ENCODE data around the gene PHOSPHO1.
"Not testable (repeated sequence)": the region's sequence is repeated elsewhere in the genome, so short reads cannot be mapped to it uniquely, and the experiment has no call there.

The PHOSPHO1 gene

GRCh38 chr17:49191409-49191916 lies 39.1 kb downstream of the PHOSPHO1 start:
- DNase-seq: no peak

- no peak for DNase-seq
Observed at GRCh38 chr17:49190932-49191331, 39.7 kb downstream of the PHOSPHO1 start.

- DNase-seq: no peak
Observed at GRCh38 chr17:49187301-49187700, 43.3 kb downstream of the PHOSPHO1 start.

- DNase-seq: not testable (repeated sequence)
Observed at GRCh38 chr17:49185381-49185780, 45.2 kb downstream of the PHOSPHO1 start.

- not testable (repeated sequence) for DNase-seq
Observed at GRCh38 chr17:49184522-49184921, 46.1 kb downstream of the PHOSPHO1 start.

- no peak for DNase-seq
Observed at GRCh38 chr17:49183801-49184200, 46.8 kb downstream of the PHOSPHO1 start.

- DNase-seq: no peak
Observed at GRCh38 chr17:49183341-49183740, 47.2 kb downstream of the PHOSPHO1 start.

- DNase-seq: no peak
Observed at GRCh38 chr17:49180998-49181635, 49.5 kb downstream of the PHOSPHO1 start.

- peak; percentile 55 for DNase-seq
Observed at GRCh38 chr17:49180303-49180702, 50.3 kb downstream of the PHOSPHO1 start.

GRCh38 chr17:49175978-49176377 lies 54.6 kb downstream of the PHOSPHO1 start:
- DNase-seq: not testable (repeated sequence)

All from NCI-H1694 (cell line).